ENCODE measurements around the gene IFNLR1.

Gene IFNLR1

DNA sequence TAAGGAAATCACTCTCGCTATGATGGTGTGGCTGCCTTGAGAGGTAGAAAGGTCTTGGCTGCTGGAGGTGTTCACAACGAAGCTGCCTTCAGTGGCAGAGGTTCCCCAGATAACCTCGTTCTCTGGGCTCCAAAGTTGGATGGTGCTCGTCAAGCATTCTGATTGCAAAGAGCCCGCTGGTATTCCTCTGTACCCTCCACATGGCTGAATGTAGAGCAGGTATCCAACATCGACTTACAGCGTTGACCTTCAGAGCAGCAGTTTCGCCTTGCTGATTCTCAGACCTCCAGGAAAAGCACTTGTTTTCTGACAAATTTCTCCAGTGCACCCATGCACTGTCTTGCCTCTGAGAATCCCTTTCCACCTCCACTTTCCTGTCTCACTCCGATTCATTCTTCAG, 39.9 kb downstream of the IFNLR1 start:
- DNase-seq (ENCODE audit: low read depth), result no peak

- no peak for DNase-seq (ENCODE audit: low read depth)
These were observed 44.2 kb downstream of the IFNLR1 start, which contains the start of gene IL22RA1 for GRCh38 chr1:24142546-24143534. IL22RA1 (minus strand) TSS chr1:24143140; CDS start chr1:24143082, 58 bp downstream.

DNA sequence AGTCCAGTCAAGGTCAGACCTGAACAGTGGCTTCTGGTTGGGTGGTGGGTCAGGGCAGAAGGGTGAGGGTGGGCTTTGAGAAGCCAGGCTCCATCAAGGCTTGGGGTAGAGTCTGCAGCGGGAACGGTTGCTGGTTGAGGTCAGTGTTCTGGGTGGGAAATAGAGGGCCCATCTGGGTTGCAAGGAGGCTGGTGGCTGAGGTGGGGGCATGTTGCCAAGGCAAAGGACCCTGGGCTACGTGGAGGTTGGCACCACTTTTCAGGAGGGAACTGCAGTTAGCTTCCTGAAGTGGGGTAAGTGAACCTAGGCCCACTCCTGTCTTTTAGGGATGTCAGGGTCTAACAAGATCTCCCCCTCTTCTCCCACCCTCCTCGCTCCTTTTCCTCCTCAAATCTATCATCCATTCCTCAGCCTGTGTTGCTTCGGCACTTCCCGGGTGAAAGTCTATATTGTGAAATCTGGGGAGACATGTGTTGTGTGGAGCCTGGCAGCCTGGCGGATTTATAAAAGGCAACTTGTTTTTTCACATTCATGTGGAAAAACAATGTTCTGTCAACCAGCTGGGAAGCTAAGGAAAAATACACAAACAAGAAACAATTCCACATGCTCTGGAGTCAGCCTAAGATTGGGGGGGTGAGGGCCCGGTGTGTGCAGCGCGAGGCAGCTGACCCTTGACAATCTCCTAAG, 45.6 kb downstream of the IFNLR1 start:
- no peak for DNase-seq (ENCODE audit: low read depth)

- no peak for DNase-seq (ENCODE audit: low read depth)
These were observed 46.3 kb downstream of the IFNLR1 start for GRCh38 chr1:24140741-24141181.

DNA sequence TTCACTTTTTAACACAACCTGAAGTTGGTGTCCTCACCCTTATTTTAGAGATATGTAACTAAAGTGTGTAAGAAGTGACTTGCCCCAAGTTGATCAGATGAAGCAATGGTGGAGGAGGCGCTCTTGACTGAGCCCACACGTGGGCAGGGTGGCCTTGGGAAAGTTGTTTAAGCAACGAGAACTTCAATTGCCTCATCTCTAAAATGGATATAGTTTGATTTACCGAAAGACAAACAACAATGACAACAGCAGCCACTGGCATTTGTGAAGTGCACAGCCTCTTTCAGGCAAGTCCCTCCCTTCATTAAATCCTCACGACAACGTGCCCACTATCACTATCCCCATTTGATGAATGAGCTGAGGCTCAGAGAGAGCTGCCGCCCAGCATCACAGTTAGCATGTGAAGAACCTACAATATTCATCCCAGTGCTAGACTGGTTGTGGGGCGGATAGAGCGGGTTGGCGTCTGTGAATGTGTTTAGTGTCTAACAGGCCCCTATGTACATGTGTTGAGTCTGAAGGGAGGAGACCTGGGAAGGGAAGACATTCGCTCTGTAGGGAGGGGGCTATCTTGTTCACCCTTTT, 47.2 kb downstream of the IFNLR1 start:
- no peak for DNase-seq (ENCODE audit: low read depth)

- DNase-seq (ENCODE audit: low read depth), result no peak
These were observed 47.9 kb downstream of the IFNLR1 start for GRCh38 chr1:24139222-24139489.

GRCh38 chr1:24138476-24139221, 48.4 kb downstream of the IFNLR1 start:
- no peak for DNase-seq (ENCODE audit: low read depth)

DNA sequence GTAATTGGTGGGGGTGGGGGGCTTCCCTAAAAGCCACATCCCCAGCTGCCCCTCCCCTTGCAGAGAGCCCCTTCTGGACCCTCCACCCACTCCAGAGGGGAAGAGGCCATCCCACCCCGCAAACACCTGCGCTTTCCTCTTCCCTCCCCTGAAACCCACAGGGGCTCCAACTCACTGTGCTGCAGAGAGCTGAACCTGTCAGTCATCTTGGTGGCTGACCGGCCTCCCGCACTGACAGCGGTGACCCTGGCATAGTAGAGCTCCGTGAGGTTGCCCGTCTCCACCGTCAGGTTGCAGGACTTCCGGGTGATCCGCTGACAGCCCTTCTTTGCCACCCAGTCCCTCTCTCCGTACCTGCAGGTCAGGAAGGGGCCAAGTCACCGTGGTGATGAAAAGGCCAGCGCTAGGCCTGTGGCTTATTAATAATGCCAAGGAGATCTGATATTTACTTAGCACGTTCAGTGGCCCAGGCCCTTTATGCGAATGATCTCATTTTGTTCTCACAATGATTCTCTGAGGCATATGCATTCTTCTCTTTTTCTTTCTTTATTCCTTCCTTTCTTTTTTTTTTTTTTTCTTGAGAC, 50.0 kb downstream of the IFNLR1 start:
- no peak for DNase-seq (ENCODE audit: low read depth)

DNA sequence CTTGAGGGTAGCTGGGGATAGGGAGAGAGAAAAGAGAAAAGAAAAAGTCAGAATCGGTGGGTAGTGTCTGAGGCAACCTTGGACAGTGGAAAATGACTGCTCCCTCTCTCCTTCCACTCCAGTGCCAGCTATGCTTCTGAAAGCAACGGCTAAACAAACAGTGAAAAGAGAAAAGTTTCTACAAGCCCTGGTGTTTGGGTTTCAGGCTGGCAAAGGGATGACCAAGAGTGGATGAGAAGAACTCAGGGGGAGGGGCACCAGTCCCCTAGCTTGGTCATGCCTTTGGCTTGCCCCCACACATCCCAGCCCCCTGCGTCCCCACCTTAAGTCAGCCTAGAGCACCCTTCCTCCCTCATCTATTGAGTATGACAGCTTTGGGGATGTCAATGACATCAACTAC, 52.7 kb downstream of the IFNLR1 start:
- no peak for DNase-seq (ENCODE audit: low read depth)

DNA sequence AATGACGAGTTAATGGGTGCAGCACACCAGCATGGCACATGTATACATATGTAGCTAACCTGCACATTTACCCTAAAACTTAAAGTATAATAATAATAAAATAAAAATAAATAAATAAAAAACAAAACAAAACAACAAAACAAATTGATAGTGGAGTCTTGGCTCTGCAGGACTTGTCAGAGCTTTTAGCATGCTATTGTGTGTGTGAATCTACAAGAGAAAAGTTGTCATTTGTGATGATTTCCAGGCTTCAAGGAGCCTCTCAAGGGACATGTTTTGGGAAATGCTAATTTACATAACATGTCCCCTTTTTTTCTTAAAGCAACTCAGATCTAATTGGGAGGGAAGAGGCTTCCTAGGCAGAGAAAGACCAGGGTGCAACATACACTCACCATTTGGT, 53.3 kb downstream of the IFNLR1 start:
- no peak for DNase-seq (ENCODE audit: low read depth)

GRCh38 chr1:24130385-24130784, 56.7 kb downstream of the IFNLR1 start:
- no peak for DNase-seq (ENCODE audit: low read depth)

GRCh38 chr1:24127801-24128363, 59.2 kb downstream of the IFNLR1 start:
- no peak for DNase-seq (ENCODE audit: low read depth)

- no peak for DNase-seq (ENCODE audit: low read depth)
These were observed 59.8 kb downstream of the IFNLR1 start for GRCh38 chr1:24127134-24127800.

GRCh38 chr1:24126672-24127023, 60.4 kb downstream of the IFNLR1 start:
- DNase-seq (ENCODE audit: low read depth), result no peak

GRCh38 chr1:24126018-24126671, 60.9 kb downstream of the IFNLR1 start:
- DNase-seq (ENCODE audit: low read depth), result no peak

DNA sequence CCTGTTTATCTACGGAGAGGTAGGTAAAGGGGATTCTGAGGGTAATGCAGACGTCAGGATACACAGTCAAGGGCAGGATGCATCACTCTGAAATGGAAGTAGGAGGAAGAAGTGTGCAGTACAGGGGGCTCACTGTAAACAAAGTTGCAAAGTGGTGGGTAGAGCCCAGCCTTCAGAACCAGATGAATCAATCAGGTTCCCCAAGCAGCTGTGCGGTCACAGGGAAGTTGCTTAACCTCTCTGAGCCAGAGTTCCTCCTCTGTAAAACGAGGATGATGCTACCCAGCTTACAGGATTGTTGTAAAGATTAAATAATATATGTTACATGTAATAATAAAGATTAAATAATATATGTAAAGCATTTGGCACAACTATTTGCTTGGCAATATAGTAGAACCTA, 61.6 kb downstream of the IFNLR1 start:
- no peak for DNase-seq (ENCODE audit: low read depth)

DNA sequence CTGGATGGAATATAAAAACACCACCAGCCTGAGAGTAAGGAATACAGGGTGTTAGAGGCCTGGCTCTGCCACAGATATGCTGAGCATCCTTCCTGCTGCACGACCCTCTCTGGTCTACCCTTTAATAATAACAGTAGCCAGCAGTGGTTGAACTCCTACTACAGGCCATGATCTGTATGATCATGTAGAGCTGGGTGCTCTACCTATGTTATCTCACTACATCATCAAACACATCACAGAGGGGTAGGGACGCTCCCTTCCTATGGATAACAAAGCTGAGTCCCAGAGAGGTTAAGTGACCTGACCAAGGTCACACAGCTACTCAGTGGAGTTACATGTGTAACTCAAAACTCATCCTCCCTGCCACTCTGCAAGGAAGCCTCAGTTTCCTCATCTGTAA, 62.1 kb downstream of the IFNLR1 start:
- no peak for DNase-seq (ENCODE audit: low read depth)

DNA sequence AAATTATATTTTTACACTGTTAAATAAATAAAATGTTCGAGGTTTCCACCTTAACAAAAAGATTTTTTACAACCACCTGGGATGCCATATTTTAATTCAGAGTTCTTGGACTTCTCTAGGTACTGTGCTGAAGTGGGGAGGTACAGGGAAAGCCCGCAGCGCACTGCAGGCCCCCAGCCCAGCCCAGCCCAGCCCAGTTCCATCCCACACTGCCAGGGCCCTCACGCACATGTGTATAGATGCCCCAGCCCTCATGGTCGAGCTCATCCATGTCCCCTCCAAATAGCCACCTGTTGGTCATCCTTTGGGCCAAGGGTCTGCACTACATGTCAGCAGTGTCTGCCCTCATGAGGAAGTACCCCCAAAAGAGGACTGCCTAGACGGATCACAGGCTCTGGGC, 63.5 kb downstream of the IFNLR1 start:
- no peak for DNase-seq (ENCODE audit: low read depth)

- no peak for DNase-seq (ENCODE audit: low read depth)
These were observed 64.3 kb downstream of the IFNLR1 start for GRCh38 chr1:24122776-24123175.

GRCh38 chr1:24121406-24121805, 65.7 kb downstream of the IFNLR1 start:
- DNase-seq (ENCODE audit: low read depth), result no peak

- no peak for DNase-seq (ENCODE audit: low read depth)
These were observed 66.1 kb downstream of the IFNLR1 start for GRCh38 chr1:24120965-24121364.

Data from activated T-helper 1 cell treated with Interleukin-2 at 50 U/mL for 16 hours (primary cell).